ENCODE measurements around the gene GRIP1.

GRIP1 gene

GRCh38 chr12:66678338-66679275, at the start of gene GRIP1:
GRIP1 (minus strand) TSS chr12:66679076; CDS start chr12:66678904, 172 bp downstream.
- no peak for DNase-seq

DNA sequence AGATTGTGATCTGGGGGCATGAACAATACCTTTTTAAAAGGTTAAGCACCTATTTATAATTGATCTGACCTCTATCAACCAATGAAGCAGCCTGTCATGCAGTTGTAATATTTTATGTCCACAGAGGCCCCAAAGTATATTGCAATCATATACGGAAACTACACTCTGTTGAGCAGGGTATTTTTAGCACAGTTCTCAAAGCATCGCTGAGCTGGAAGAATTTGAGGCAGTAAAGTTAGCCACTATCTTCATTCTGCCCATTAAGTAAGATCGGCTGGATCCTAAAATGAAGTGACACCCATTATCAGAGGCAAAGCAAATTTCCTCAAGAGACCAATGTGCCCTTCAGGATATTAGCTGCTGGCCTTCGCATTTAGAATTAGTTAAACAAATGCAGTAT, 47.7 kb upstream of the GRIP1 start:
- no peak for DNase-seq

GRCh38 chr12:66725031-66725430, 46.2 kb upstream of the GRIP1 start:
- no peak for DNase-seq

GRCh38 chr12:66724616-66725015, 45.7 kb upstream of the GRIP1 start:
- no peak for DNase-seq

- no peak for DNase-seq
Observed at GRCh38 chr12:66724026-66724425, 45.1 kb upstream of the GRIP1 start.

DNA sequence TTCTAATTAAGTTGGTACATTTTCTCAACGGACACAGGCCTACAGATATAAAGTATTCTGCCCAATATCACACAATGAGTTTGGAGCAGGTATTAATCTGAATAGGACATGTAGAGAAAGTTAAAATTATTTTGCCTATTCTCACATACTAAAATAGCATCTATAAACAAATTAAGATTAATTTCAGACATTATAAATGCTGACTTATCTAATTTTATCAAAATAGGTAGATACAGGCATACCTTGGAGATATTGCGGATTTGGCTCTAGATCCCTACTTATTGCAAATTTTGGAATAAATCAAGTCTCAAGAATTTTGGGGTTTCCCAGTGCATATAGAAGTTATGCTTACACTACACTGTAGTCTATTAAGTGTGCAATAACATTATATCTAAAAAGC, 41.0 kb upstream of the GRIP1 start:
- no peak for DNase-seq

GRCh38 chr12:66717036-66717673, 38.3 kb upstream of the GRIP1 start:
- no peak for DNase-seq

GRCh38 chr12:66716522-66716921, 37.6 kb upstream of the GRIP1 start:
- no peak for DNase-seq

DNA sequence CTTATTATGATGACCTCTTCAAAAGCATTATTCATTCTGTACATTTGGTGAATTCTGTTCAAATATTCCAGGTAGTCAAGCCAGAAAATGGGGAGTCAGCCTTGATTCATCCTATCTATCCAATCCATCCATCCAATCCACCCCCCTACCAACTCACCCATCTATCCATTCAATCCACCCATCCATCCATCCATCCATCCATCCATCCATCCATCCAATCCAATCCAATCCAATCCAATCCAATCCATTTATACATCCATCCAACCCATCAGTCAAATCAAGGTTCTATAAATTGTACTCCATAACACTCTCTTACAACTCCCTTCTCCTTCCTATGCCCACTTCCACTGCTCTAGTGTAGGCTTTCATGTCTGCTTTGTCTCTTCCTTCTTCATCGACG, 35.8 kb upstream of the GRIP1 start:
- DNase-seq = no peak

GRCh38 chr12:66713984-66714383, 35.1 kb upstream of the GRIP1 start:
- DNase-seq = no peak

- DNase-seq = peak; percentile 47
Observed at GRCh38 chr12:66709893-66710292, 31.0 kb upstream of the GRIP1 start.

- DNase-seq = no peak
Observed at GRCh38 chr12:66709457-66709773, 30.5 kb upstream of the GRIP1 start.

DNA sequence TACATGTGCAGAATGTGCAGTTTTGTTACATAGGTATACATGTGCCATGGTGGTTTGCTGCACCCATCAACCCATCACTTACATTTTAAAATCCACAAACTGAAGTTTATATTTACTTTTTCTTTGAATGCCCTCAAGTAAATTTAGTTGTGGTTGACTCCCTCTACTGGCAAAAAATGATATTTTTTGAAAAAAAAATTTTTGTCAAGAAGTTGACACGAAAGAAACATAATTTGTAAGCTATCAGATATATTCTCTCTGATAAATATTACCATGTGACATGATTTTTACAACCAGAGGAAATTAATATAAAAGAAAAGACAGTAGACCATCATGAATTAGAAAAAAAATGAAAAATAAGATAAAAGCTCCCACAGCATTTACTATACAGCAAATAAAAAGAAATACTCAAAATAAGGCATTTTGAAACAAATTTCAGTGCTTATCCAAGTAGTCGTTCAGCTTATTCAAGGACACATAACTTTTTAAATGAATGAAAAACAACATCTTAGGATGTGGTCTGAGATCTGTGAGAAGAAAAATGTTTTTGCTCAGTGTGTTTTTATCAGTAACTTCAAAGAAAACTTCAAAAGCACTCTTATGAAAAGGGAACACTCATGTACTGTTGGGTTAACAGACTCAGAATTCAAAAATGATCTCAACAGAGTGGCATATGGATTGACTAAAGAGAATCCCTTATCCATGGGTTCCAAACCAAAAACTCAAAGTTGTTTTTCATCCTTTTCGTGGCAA, 30.0 kb upstream of the GRIP1 start:
- no peak for DNase-seq

DNA sequence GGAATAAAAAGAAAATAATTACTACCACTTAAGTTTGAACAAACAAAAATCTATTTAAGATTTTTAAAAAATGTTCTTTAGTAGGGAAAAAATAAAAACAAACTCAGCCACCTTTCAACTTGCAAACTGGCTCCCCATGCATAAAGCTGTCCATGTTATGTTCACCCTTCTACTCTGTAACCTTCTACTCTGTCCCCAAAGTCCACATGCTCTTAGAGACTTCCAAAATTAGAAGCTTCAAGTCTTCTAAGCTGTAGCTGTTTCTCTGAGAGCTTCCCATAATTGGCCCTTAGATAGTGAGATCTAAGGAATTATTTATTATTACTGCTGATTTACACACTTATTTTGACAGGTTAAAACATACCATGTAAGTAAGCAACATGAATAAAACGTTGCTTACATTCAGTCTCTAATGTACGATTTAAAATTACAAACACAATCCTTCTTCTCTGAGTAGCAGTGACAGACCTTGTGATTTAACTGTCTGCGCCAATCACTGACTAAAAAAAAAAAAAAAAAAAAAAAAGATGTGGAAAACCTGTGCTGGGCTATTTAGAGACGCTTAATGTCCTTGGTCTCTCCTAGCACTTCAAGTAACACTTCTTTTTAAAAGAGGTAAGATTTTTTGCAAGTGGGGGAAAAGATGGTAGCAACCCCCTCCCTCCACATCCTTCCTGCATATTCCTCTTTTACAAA, 28.3 kb upstream of the GRIP1 start:
- DNase-seq = no peak

DNA sequence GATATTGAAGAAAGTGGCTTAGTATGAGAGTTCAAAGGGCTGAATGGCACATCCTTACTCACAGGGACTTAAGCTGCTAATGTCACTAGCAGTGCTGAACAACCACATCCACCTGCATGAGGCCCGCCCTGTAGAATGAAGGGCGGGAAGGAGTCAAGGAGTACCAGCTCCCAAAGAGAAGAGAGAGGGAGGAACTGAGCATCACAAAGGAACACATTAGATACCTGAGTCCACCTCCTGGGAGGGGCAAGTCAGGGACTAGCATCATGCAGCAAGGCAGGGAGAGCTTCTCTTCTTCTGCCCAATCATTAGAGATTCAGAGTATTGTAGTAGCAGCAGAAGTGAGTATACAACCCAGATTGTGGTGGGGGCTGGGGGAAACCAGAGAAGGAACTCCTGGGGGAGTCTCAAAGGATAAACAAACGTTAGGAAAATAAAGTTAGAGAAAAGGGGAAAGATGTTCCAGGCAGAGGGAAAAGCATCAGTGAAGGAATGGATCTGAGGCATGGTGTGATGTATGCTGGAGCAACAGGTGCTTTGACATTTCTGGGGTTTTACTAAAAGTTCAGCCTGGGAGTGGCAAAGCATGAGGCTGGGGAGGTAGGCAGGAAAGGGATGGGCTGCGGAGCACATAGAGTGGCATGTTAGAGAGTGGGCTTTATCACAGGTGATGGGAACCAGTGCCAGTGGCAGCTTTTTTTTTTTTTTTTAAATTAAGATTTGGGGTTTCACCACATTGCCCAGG, 21.0 kb upstream of the GRIP1 start:
- no peak for DNase-seq

DNA sequence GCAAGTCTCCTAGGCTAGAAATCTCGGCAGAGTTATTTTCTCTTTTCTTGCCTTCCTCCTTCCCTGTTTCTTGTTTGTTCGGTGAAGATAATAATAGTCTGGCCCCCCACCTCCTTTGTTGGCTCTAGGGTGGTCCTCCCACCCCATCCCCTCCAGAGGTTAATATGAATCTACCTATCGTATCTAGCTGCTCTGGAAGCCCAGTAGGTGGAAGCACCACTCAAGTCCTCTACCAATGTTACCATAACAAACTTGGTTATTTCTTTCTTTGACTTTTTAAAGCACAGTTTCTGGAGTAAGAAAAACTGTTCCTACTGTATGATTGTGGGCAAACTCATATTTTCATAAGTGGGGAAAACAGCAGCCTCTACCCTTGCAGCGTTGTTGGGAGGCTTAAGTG, 19.7 kb upstream of the GRIP1 start:
- DNase-seq = no peak

DNA sequence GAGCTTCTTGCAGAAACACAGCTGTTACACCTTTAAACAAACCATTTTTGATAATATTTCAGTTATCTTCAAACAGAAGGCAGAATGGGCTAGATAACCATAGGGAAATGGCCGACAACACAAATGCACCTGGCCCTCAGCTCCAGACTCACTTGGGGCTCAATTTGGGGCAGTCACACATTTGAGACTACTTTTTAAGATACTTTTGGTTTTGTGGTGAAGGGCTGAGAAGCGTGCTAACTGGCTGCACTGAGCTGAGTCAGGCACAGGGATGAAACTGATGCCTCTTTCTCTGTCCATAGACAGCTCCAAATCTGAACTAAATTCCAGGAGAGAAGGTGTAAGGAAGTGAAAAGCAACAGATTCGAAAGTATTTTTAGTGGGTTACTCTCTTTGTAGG, 18.5 kb upstream of the GRIP1 start:
- peak; percentile 55 for DNase-seq

GRCh38 chr12:66694666-66695613, 16.1 kb upstream of the GRIP1 start:
- DNase-seq = peak; percentile 79

GRCh38 chr12:66693901-66694513, 15.1 kb upstream of the GRIP1 start:
- DNase-seq = peak; percentile 78

DNA sequence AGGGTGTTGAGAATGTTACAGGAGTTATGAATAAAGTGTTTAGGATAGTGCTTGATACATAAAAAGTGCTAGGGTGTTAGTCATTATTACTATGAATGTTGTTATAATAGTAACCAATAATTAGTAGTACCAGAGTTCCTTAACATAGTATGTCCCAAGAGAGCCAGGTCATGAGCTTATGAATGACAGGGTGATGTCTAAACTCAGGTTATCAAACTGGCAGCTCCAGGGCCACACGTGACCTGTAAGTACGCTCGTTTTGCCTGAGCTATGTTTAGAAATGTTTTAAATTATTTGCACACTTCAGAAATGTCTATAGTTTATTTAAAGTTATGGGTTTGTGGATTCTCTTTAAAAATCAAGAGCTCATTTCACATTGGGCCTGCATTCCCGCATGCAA, 14.1 kb upstream of the GRIP1 start:
- DNase-seq = no peak

DNA sequence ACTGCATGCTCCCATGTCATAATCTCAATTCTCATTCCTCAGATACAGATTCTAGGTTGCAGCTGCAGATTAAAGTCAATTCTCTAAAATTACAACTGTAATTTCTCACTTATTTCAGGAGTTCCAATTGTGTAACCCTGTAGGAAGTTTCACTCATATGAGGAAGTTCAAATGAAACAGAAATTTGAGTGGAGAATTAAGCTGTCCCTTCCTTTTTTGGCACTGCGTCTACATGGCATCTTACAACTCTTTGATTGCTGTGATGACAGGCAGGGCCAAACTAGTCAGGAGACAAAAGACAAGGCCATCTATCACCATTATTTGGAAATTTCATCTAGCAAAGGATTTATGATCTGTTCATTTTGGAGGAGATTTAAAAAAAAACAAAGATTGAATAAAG, 13.3 kb upstream of the GRIP1 start:
- no peak for DNase-seq

Data from RPMI8226 (cell line).